Lower lobe of right lung (tissue), 2 donors: ENCODE measurements around the gene SRL. TPM values are rescaled to one million over a fixed set of nuclear protein-coding genes. Genes with fewer than 3 reads are reported as not detected.

Experiments
- ATAC-seq, 2 donors: fragments of 200-7000 bp; cut with Tn5 transposase; one replicate each; pipeline ENCODE4 v1.9.1; 2020 to 2022; ENCODE audit warnings: mild to moderate bottlenecking in 2 of 2, moderate library complexity in 2 of 2
- DNase-seq: peaks from one replicate; pipeline ENCODE4 v3.0.0-alpha.2; 2020
- H3K27ac ChIP-seq: fragments of 200-600 bp; one replicate; pipeline ENCODE4 v1.8.0; 2022
- H3K27me3 ChIP-seq: fragments of 200-600 bp; one replicate; pipeline ENCODE4 v1.8.0; 2022; ENCODE audit warnings: low read depth
- H3K36me3 ChIP-seq: fragments of 200-600 bp; one replicate; pipeline ENCODE4 v1.8.0; 2022; ENCODE audit warnings: mild to moderate bottlenecking
- H3K4me1 ChIP-seq: fragments of 200-600 bp; one replicate; pipeline ENCODE4 v1.8.0; 2022
- H3K4me3 ChIP-seq: fragments of 200-600 bp; one replicate; pipeline ENCODE4 v1.8.0; 2022; ENCODE audit warnings: mild to moderate bottlenecking
- H3K9me3 ChIP-seq: fragments of 200-600 bp; one replicate; pipeline ENCODE4 v1.8.0; 2022
- intact Hi-C: fragments of 100-400 bp; cut with DNase I; formaldehyde crosslinking; loops from one replicate; pipeline ENCODE4 v1.11.0; 2022
- total RNA-seq: library from RNA; stranded (reverse); fragmentation: NEBNext Ultra II Directional; extraction: Animal tissue kit (Norgen Biotek cat#: 25700); gene quantifications from one replicate; pipeline ENCODE4 v1.2.1, GENCODE V29; 2021
- TF ChIP-seq, protein P1 (sequence below): fragments of 200-600 bp; IDR thresholded peaks from one replicate; pipeline ENCODE4 v1.8.0; 2022; ENCODE audit warnings: antibody characterized with exemption, mild to moderate bottlenecking
- donor health status: DM: no; HTN: yes; CAD: no; lungs with severe emphysema.

The SRL gene
- total RNA-seq, 1 donor from 2014 or later: 1.4 TPM

DNA sequence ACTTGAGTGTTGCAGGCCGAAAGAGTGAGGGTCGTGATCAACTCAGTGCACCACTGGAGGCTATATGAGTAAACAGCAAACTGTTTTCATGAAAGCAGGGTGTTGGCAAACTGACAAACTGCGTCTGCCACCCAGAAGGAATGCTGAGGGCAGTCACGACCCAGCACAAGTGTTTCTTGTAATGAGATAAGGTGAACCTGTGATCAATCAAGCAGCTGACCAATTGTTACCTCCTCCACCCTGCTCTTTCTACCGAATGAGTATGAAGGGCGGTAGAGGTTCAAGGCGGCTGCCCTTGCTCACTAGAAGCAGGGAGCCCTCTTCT, 5.5 kb upstream of the SRL start:
- intact Hi-C loops: no loop called here
- Histone ChIP-seq H3K9me3 (no peaks in the 10 kb centered on the region), H3K4me1 (peaks cover 3% of the 10 kb centered on the region), H3K27ac (no peak overlapping the region), H3K27me3 (no peaks in the 10 kb centered on the region), H3K36me3 (no peaks in the 10 kb centered on the region), H3K4me3 (no peak overlapping the region)
- peak; percentile 49 to 74 for ATAC-seq
- TF ChIP-seq, protein P1, sequence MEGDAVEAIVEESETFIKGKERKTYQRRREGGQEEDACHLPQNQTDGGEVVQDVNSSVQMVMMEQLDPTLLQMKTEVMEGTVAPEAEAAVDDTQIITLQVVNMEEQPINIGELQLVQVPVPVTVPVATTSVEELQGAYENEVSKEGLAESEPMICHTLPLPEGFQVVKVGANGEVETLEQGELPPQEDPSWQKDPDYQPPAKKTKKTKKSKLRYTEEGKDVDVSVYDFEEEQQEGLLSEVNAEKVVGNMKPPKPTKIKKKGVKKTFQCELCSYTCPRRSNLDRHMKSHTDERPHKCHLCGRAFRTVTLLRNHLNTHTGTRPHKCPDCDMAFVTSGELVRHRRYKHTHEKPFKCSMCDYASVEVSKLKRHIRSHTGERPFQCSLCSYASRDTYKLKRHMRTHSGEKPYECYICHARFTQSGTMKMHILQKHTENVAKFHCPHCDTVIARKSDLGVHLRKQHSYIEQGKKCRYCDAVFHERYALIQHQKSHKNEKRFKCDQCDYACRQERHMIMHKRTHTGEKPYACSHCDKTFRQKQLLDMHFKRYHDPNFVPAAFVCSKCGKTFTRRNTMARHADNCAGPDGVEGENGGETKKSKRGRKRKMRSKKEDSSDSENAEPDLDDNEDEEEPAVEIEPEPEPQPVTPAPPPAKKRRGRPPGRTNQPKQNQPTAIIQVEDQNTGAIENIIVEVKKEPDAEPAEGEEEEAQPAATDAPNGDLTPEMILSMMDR: no peak
- DNase-seq: no peak

DNA sequence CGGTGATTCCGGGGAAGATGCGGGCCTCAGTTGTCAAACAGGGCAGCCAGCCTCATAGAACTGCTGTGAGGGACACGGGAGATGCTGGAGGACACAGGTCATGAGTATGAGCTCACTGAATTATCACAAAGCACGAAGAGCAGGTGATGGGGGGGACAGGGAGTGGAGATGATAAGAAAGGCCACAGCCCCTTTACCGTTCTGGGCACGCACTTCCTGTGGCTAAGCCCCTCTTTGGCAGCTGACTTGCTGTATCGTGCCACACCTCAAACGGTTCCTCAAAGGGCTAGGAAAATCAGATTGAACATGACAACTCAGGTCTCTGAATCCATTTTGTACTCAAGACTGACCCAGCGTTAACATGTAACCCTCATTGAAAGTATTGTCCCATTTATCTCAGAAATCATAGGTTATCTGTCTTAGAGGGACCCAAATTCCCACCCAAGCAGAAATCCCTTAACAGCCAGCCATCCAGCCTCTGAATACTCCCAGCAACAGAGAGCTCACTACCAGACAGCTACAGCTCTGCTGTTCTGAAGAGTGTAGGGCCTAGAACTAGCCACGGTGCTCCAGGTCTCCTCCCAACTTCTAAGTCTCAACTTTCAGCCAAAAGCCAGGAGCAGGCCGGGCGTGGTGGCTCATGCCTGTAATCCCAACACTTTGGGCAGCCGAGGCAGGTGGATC, 5.0 kb upstream of the SRL start:
- no peaks in the 10 kb centered on the region for H3K9me3 ChIP-seq
- H3K4me1 ChIP-seq: no peaks in the 10 kb centered on the region
- intact Hi-C loops: no loop called here
- no peak overlapping the region for H3K4me3 ChIP-seq
- TF ChIP-seq, protein P1: no peak
- peak; percentile 47 to 49 for ATAC-seq
- H3K27ac ChIP-seq: no peak overlapping the region
- H3K27me3 ChIP-seq: no peaks in the 10 kb centered on the region
- H3K36me3 ChIP-seq: no peaks in the 10 kb centered on the region
- no peak for DNase-seq

DNA sequence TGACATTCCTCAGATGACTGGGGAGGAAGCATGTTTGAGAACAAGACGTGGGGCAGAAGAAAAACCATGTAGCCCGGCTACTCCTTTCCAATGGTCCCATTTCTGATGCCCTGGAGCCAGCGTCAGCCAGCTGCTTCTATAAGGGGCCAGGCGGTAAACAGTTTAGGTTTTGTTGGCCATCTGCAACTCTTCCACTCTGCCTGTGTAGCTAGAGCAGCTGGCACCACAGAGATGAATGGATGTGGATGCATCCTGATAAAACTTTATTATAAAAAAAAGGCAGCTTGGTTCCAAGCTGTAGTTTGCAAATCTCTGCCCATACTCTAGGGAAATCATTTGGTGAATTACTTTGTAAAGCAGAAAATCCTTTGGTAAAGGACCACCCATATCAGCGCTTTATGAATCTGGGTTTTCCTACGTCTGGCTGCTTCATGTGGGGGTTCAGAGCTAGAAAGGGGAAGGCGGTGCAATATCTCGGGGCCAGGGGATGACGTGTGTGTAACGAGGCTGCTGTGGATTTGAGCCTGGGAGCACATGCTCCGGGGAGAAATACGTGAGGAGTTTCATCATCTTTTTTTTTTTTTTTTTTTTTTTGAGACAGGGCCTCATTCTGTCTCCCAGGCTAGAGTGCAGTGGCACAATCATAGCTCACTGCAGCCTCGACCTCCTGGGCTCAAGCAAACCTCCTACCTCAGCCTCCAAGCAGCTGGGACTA, 3.4 kb upstream of the SRL start:
- ATAC-seq: no peak
- Histone ChIP-seq H3K4me1 (no peaks in the 10 kb centered on the region), H3K9me3 (no peaks in the 10 kb centered on the region), H3K36me3 (no peaks in the 10 kb centered on the region), H3K27ac (no peak overlapping the region), H3K4me3 (no peak overlapping the region), H3K27me3 (peaks cover 8% of the 10 kb centered on the region)
- DNase-seq: no peak
- TF ChIP-seq, protein P1: no peak
- intact Hi-C loops: no loop called here

DNA sequence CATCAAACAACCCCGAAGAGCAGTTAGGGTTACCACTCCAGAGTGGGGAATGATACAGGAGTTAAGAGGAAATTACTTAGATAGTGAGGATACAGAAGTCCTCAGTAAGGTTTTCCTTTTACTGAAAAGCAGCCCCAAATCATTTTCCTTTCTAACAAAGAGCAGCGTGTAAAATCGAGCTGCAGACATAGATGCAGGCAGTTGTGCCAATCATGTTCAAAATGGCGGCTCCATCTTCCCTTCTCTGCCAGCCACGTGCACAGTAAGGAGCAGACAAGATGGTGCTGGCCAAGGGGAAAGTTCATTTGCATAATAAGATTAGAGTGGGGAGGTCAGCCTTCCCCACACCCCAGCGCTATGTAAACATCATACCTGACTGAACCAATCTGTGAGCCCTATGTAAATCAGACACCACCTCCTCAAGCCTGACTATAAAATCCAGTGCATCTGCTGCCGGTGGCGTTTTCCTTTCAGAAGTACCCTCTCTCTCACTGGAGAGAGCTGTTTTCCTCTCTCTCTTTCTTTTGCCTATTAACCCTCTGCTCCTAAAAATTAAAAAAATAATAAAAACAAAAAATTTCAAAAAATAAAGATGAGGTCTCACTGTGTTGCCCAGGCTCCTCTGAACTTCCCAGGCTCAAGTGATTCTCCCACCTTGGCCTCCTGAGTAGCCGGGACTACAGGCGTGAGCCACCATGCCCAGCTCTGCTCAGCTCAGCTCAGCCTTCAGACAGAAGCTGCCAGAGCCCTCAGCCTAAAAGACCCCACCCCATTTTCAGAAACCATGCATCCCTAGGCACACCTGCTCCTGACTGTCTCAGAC, 2.6 kb upstream of the SRL start:
- Histone ChIP-seq H3K4me1 (no peaks in the 10 kb centered on the region), H3K27ac (no peak overlapping the region), H3K27me3 (peaks cover 8% of the 10 kb centered on the region), H3K4me3 (no peak overlapping the region), H3K36me3 (no peaks in the 10 kb centered on the region), H3K9me3 (no peaks in the 10 kb centered on the region)
- intact Hi-C loops: no loop called here
- DNase-seq (no peak), ATAC-seq (no peak)
- TF ChIP-seq, protein P1: no peak

DNA sequence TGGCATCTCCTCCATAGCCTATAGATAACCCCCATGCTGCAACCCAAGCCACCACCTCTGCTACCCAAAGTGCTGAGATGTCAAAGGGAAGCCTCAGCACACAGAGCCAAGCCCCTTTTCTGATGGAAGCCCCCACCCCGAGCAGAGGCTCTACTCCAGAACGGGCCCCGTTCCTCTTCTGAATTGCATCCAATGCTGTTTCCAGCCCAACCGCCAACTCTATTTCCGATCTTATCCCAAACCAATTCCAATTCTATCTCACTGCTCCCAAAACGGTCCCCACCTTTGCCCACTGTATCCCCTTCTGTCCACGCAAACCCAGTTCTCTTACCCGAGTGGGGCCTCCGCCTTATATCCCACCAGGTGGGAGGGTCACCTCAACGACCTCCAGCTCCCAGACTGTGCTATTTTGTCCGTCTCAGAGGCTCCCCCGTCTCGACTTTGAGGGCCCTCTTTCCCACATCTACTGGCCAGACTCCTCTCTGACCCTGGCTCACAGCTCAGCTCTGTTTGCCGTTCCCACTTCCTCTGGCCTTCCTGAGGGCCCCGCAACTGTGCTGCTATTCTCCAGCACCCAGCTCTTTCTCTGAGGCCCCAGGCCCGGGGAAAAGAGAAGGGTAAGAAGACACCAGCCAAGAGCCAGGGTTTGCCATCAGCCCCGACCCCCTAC, 487 bp downstream of the SRL start:
- TF ChIP-seq, protein P1: no peak
- Histone ChIP-seq H3K27ac (no peak overlapping the region), H3K9me3 (no peaks in the 10 kb centered on the region), H3K4me1 (no peaks in the 10 kb centered on the region), H3K27me3 (peaks cover 8% of the 10 kb centered on the region), H3K4me3 (no peak overlapping the region), H3K36me3 (no peaks in the 10 kb centered on the region)
- intact Hi-C loops: no loop called here
- ATAC-seq (no peak), DNase-seq (no peak)
